HepG2 (cell line): Measurements from ENCODE around the gene PFKL. TPM values are rescaled to one million over a fixed set of nuclear protein-coding genes. Genes with fewer than 3 reads are reported as not detected.

ENCODE experiments used
- ARID2 ChIP-seq: sonication (generic); formaldehyde crosslinking; IDR thresholded peaks from 2 replicates; pipeline ENCODE4 v1.8.1; 2022; ENCODE audit warnings: mild to moderate bottlenecking, missing genetic modification reagents, borderline replicate concordance
- HNF4A ChIP-seq: sonication (generic); formaldehyde crosslinking; IDR thresholded peaks from 2 replicates; pipeline ENCODE4 v1.4.0; 2020; ENCODE audit warnings: missing genetic modification reagents
- HNRNPL ChIP-seq: fragments of 200-400 bp; formaldehyde crosslinking; IDR thresholded peaks from 2 replicates; pipeline ENCODE4 v1.6.1; 2017; ENCODE audit warnings: mild to moderate bottlenecking, low read depth, low read length
- HOXA5 ChIP-seq: sonication (generic); formaldehyde crosslinking; IDR thresholded peaks from 2 replicates; pipeline ENCODE4 v1.4.0; 2020; ENCODE audit warnings: missing genetic modification reagents
- NR3C1 ChIP-seq: sonication (generic); formaldehyde crosslinking; IDR thresholded peaks from 2 replicates; pipeline ENCODE4 v1.4.0; 2020; ENCODE audit warnings: missing genetic modification reagents
- RBAK ChIP-seq: sonication (generic); formaldehyde crosslinking; IDR thresholded peaks from 2 replicates; pipeline ENCODE4 v1.5.1; 2020; ENCODE audit warnings: mild to moderate bottlenecking, missing genetic modification reagents
- REXO4 ChIP-seq: sonication (generic); formaldehyde crosslinking; IDR thresholded peaks from 2 replicates; pipeline ENCODE4 v1.8.0; 2022; ENCODE audit warnings: missing genetic modification reagents, mild to moderate bottlenecking, borderline replicate concordance
- SMARCC2 ChIP-seq: fragments of 450-650 bp; IDR thresholded peaks from 2 replicates; pipeline ENCODE4 v1.6.1; 2017; ENCODE audit warnings: antibody characterized with exemption, mild to moderate bottlenecking
- SRY ChIP-seq: sonication (generic); formaldehyde crosslinking; IDR thresholded peaks from 2 replicates; pipeline ENCODE4 v1.8.0; 2022; ENCODE audit warnings: mild to moderate bottlenecking, missing genetic modification reagents
- TRAFD1 ChIP-seq: sonication (generic); formaldehyde crosslinking; IDR thresholded peaks from 2 replicates; pipeline ENCODE4 v1.5.1; 2020; ENCODE audit warnings: missing genetic modification reagents, mild to moderate bottlenecking, borderline replicate concordance
- ZNF253 ChIP-seq: sonication (generic); formaldehyde crosslinking; IDR thresholded peaks from 2 replicates; pipeline ENCODE4 v1.8.0; 2022; ENCODE audit warnings: mild to moderate bottlenecking, missing genetic modification reagents, borderline replicate concordance
- ZNF550 ChIP-seq: sonication (generic); formaldehyde crosslinking; IDR thresholded peaks from 2 replicates; pipeline ENCODE4 v1.4.0; 2020; ENCODE audit warnings: mild to moderate bottlenecking, missing genetic modification reagents, borderline replicate concordance
- ZSCAN12 ChIP-seq: sonication (generic); formaldehyde crosslinking; IDR thresholded peaks from 2 replicates; pipeline ENCODE4 v1.9.0; 2021; ENCODE audit warnings: mild to moderate bottlenecking, missing genetic modification reagents
- polyA plus RNA-seq, 8 experiments: library from polyadenylated mRNA; depleted of rRNA in 3 of 8; stranded (reverse) in 7 of 8; unstranded in 1 of 8; fragments of >200 nt; fragmentation: Illumina TruSeq in 4 of 8; extraction: Trizol in 4 of 8; gene quantifications; 2 replicates each; pipeline versions ENCODE4 v1.2.1 to v1.2.3, GENCODE V29; 2011 to 2016; ENCODE audit warnings: low read depth in 4 of 8, missing spikeins in 1 of 8, mixed read lengths in 1 of 8; ENCODE audit not compliant: insufficient read depth in 1 of 8
- total RNA-seq, 5 experiments: library from RNA; depleted of rRNA; stranded (reverse); fragments of >200 nt; fragmentation: Illumina TruSeq; extraction: Trizol; gene quantifications; 2 replicates each; pipeline ENCODE4 v1.2.3, GENCODE V29; 2016; ENCODE audit warnings: low read depth in 1 of 5
- TF ChIP-seq, protein P1 (sequence below): sonication (generic); formaldehyde crosslinking; IDR thresholded peaks from 2 replicates; pipeline ENCODE4 v1.4.0; 2020; ENCODE audit warnings: missing genetic modification reagents, borderline replicate concordance
- TF ChIP-seq, protein P2 (sequence below): sonication (generic); formaldehyde crosslinking; IDR thresholded peaks from 2 replicates; pipeline ENCODE4 v1.4.0; 2020; ENCODE audit warnings: low read depth, missing genetic modification reagents
- TF ChIP-seq, protein P3 (sequence below): sonication (generic); formaldehyde crosslinking; IDR thresholded peaks from 2 replicates; pipeline ENCODE4 v1.4.0; 2020; ENCODE audit warnings: missing genetic modification reagents
- TF ChIP-seq, protein P4 (sequence below): sonication (generic); formaldehyde crosslinking; IDR thresholded peaks from 2 replicates; pipeline ENCODE4 v1.4.0; 2020; ENCODE audit warnings: low read depth, mild to moderate bottlenecking, missing genetic modification reagents

The PFKL gene
- total and polyA plus RNA-seq, 2 of the 13 experiments (the other 11 are each of a cell fraction or from before 2014, with no cell fraction given) = 92.8 to 106 TPM

- TF ChIP-seq SMARCC2 (no peak), HOXA5 (CRISPR knock-in tag) (peak; percentile 51; the same call in 1 of the 2 replicates), RBAK (CRISPR knock-in tag) (no peak), ARID2 (CRISPR knock-in tag) (no peak), REXO4 (CRISPR knock-in tag) (no peak), SRY (CRISPR knock-in tag) (no peak), ZNF253 (CRISPR knock-in tag) (0 out of 2 replicates have a peak, but pooled peaks have one; percentile 33), HNF4A (peak; percentile 69), NR3C1 (CRISPR knock-in tag) (no peak), TRAFD1 (CRISPR knock-in tag) (no peak), HNRNPL (no peak), ZNF550 (CRISPR knock-in tag) (no peak), ZSCAN12 (no peak)
- TF ChIP-seq, protein P1, sequence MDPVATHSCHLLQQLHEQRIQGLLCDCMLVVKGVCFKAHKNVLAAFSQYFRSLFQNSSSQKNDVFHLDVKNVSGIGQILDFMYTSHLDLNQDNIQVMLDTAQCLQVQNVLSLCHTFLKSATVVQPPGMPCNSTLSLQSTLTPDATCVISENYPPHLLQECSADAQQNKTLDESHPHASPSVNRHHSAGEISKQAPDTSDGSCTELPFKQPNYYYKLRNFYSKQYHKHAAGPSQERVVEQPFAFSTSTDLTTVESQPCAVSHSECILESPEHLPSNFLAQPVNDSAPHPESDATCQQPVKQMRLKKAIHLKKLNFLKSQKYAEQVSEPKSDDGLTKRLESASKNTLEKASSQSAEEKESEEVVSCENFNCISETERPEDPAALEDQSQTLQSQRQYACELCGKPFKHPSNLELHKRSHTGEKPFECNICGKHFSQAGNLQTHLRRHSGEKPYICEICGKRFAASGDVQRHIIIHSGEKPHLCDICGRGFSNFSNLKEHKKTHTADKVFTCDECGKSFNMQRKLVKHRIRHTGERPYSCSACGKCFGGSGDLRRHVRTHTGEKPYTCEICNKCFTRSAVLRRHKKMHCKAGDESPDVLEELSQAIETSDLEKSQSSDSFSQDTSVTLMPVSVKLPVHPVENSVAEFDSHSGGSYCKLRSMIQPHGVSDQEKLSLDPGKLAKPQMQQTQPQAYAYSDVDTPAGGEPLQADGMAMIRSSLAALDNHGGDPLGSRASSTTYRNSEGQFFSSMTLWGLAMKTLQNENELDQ (CRISPR knock-in tag) = no peak
- TF ChIP-seq, protein P2, sequence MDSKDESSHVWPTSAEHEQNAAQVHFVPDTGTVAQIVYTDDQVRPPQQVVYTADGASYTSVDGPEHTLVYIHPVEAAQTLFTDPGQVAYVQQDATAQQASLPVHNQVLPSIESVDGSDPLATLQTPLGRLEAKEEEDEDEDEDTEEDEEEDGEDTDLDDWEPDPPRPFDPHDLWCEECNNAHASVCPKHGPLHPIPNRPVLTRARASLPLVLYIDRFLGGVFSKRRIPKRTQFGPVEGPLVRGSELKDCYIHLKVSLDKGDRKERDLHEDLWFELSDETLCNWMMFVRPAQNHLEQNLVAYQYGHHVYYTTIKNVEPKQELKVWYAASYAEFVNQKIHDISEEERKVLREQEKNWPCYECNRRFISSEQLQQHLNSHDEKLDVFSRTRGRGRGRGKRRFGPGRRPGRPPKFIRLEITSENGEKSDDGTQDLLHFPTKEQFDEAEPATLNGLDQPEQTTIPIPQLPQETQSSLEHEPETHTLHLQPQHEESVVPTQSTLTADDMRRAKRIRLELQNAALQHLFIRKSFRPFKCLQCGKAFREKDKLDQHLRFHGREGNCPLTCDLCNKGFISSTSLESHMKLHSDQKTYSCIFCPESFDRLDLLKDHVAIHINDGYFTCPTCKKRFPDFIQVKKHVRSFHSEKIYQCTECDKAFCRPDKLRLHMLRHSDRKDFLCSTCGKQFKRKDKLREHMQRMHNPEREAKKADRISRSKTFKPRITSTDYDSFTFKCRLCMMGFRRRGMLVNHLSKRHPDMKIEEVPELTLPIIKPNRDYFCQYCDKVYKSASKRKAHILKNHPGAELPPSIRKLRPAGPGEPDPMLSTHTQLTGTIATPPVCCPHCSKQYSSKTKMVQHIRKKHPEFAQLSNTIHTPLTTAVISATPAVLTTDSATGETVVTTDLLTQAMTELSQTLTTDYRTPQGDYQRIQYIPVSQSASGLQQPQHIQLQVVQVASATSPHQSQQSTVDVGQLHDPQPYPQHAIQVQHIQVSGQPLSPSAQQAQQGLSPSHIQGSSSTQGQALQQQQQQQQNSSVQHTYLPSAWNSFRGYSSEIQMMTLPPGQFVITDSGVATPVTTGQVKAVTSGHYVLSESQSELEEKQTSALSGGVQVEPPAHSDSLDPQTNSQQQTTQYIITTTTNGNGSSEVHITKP (CRISPR knock-in tag) = no peak
- TF ChIP-seq, protein P3, sequence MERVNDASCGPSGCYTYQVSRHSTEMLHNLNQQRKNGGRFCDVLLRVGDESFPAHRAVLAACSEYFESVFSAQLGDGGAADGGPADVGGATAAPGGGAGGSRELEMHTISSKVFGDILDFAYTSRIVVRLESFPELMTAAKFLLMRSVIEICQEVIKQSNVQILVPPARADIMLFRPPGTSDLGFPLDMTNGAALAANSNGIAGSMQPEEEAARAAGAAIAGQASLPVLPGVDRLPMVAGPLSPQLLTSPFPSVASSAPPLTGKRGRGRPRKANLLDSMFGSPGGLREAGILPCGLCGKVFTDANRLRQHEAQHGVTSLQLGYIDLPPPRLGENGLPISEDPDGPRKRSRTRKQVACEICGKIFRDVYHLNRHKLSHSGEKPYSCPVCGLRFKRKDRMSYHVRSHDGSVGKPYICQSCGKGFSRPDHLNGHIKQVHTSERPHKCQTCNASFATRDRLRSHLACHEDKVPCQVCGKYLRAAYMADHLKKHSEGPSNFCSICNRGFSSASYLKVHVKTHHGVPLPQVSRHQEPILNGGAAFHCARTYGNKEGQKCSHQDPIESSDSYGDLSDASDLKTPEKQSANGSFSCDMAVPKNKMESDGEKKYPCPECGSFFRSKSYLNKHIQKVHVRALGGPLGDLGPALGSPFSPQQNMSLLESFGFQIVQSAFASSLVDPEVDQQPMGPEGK (CRISPR knock-in tag) = peak; percentile 65
- TF ChIP-seq, protein P4, sequence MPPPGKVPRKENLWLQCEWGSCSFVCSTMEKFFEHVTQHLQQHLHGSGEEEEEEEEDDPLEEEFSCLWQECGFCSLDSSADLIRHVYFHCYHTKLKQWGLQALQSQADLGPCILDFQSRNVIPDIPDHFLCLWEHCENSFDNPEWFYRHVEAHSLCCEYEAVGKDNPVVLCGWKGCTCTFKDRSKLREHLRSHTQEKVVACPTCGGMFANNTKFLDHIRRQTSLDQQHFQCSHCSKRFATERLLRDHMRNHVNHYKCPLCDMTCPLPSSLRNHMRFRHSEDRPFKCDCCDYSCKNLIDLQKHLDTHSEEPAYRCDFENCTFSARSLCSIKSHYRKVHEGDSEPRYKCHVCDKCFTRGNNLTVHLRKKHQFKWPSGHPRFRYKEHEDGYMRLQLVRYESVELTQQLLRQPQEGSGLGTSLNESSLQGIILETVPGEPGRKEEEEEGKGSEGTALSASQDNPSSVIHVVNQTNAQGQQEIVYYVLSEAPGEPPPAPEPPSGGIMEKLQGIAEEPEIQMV (CRISPR knock-in tag) = no peak
Observed at GRCh38 chr21:44370027-44370735, 70.3 kb downstream of the PFKL start (continued).
